ENCODE data around the gene PIP.
"Not testable (repeated sequence)": the region's sequence is repeated elsewhere in the genome, so short reads cannot be mapped to it uniquely, and the experiment has no call there.

Gene PIP

GRCh38 chr7:143180771-143181170 lies 48.9 kb downstream of the PIP start:
- DNase-seq = not testable (repeated sequence)

- DNase-seq = no peak
These were observed 49.5 kb downstream of the PIP start for GRCh38 chr7:143181349-143181748.

- no peak for DNase-seq
These were observed 51.1 kb downstream of the PIP start, which contains the start of gene TAS2R39 for GRCh38 chr7:143183024-143183423. Gene TAS2R39 (plus strand): TSS chr7:143183419. CDS start chr7:143183419, 0 bp downstream.

GRCh38 chr7:143185551-143185950 lies 53.7 kb downstream of the PIP start:
- DNase-seq = no peak

GRCh38 chr7:143188994-143189393 lies 57.1 kb downstream of the PIP start:
- DNase-seq = no peak
